ENCODE data around the gene NMNAT3. TPM values are rescaled to one million over a fixed set of nuclear protein-coding genes. Genes with fewer than 3 reads are reported as not detected.

Gene NMNAT3
- total RNA-seq, 1 experiment from 2014 or later = 1.3 TPM

DNA sequence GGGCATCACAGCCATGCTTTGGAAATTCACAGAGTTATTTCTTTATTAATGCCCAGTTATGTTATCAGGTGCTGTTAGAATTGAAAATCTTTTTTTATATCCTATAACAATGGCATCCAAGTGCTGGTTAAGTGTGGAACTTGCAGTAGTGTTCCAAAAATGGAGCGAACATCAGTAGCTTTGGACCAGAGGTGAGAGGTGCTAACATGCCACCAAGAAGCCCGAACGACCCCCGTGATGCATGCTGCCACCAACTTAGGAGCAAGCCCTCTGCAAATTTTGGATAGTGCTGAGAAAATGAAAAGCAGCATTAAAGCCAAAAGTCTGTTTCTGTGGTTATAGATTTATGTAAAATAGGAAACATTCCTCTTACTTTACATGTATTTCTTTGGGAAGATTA is 163.0 kb downstream of the NMNAT3 start:
- no peak overlapping the region for H2AFZ ChIP-seq (ENCODE audit: low read length)
- H3K27ac ChIP-seq (ENCODE audit: insufficient read length, low read depth, low read length) = no peak overlapping the region
- H3K4me1 ChIP-seq (ENCODE audit: insufficient read depth, low read length) = no peaks in the 10 kb centered on the region
- H3K18ac ChIP-seq (ENCODE audit: insufficient read length, low read depth, low read length) = no peak overlapping the region
- H3K23me2 ChIP-seq (ENCODE audit: insufficient read length, low read depth, low read length, poor library complexity, severe bottlenecking) = no peaks in the 10 kb centered on the region
- H3K36me3 Mint-ChIP-seq (ENCODE audit: insufficient read depth in 1 of 3, low read depth in 3 of 3) = no peaks in the 10 kb centered on the region; a peak in 1 of 7 replicates
- no peak overlapping the region for H2AK5ac ChIP-seq (ENCODE audit: insufficient read length, low read length)
- H3K56ac ChIP-seq (ENCODE audit: insufficient read length, low read depth, low read length) = no peak overlapping the region
- no peak overlapping the region for H4K5ac ChIP-seq (ENCODE audit: insufficient read length, low read depth, low read length)
- H3K4ac ChIP-seq (ENCODE audit: low read depth, low read length) = no peak overlapping the region
- H2BK12ac ChIP-seq (ENCODE audit: insufficient read length, low read depth, low read length) = no peak overlapping the region
- no CpG with 5 or more reads among the region's 4 CpGs for WGBS (ENCODE audit: extremely low coverage, insufficient read length, low lambda C conversion rate)
- H4K8ac ChIP-seq (replicated peaks; ENCODE audit: insufficient read length, low read depth, low read length) = no peak overlapping the region
- H2BK15ac ChIP-seq (ENCODE audit: low read depth, low read length) = no peak overlapping the region
- no peak overlapping the region for H3K27ac Mint-ChIP-seq
- no peak overlapping the region for H3K23ac ChIP-seq (ENCODE audit: insufficient read length, low read depth, low read length)
- no peak overlapping the region for H3T11ph ChIP-seq (ENCODE audit: low read length)
- TF ChIP-seq, protein P1, sequence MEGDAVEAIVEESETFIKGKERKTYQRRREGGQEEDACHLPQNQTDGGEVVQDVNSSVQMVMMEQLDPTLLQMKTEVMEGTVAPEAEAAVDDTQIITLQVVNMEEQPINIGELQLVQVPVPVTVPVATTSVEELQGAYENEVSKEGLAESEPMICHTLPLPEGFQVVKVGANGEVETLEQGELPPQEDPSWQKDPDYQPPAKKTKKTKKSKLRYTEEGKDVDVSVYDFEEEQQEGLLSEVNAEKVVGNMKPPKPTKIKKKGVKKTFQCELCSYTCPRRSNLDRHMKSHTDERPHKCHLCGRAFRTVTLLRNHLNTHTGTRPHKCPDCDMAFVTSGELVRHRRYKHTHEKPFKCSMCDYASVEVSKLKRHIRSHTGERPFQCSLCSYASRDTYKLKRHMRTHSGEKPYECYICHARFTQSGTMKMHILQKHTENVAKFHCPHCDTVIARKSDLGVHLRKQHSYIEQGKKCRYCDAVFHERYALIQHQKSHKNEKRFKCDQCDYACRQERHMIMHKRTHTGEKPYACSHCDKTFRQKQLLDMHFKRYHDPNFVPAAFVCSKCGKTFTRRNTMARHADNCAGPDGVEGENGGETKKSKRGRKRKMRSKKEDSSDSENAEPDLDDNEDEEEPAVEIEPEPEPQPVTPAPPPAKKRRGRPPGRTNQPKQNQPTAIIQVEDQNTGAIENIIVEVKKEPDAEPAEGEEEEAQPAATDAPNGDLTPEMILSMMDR (conservative IDR thresholded peaks at IDR 0.05) = no peak
- no peak overlapping the region for H3K4me3 Mint-ChIP-seq
- no peak overlapping the region for H3K4me2 ChIP-seq (ENCODE audit: insufficient read depth, insufficient read length, low read length)
- H3K79me1 ChIP-seq (ENCODE audit: insufficient read depth, low read depth, low read length, poor library complexity, severe bottlenecking) = no peaks in the 10 kb centered on the region
- no peak overlapping the region for H2BK5ac ChIP-seq (ENCODE audit: insufficient read length, low read length)
- H2BK120ac ChIP-seq (ENCODE audit: low read depth, low read length, poor library complexity, severe bottlenecking) = no peak overlapping the region
- no peak overlapping the region for H4K91ac ChIP-seq (ENCODE audit: insufficient read length, low read depth, low read length)
- no peaks in the 10 kb centered on the region; the same call in 1 of the 2 replicates for H3K27me3 ChIP-seq (ENCODE audit: insufficient read depth, low read length)
- H3K4me1 Mint-ChIP-seq = no peaks in the 10 kb centered on the region
- H3K9ac ChIP-seq (ENCODE audit: extremely low read depth, insufficient read length, low read length) = no peak overlapping the region
- no peak for DNase-seq
- H3K9me3 Mint-ChIP-seq = no peaks in the 10 kb centered on the region
- no peaks in the 10 kb centered on the region for H3K27me3 Mint-ChIP-seq (ENCODE audit: low read depth)
- H4K20me1 ChIP-seq (ENCODE audit: control insufficient read depth, insufficient read depth, insufficient read length) = no peaks in the 10 kb centered on the region
- no peak overlapping the region for H3K14ac ChIP-seq (ENCODE audit: insufficient read depth, low read length)
- no peaks in the 10 kb centered on the region for H3K9me3 ChIP-seq (ENCODE audit: control insufficient read depth, low read depth, low read length)
- no peak overlapping the region for H2BK20ac ChIP-seq (ENCODE audit: low read depth, low read length, poor library complexity, severe bottlenecking)
- H3K79me2 ChIP-seq (ENCODE audit: insufficient read depth, low read length) = no peaks in the 10 kb centered on the region

Other genes starting within 250 kb of the NMNAT3 start
- gene RBP2, start 201.5 kb downstream of the NMNAT3 start, total RNA-seq (2021) = not detected in 2 replicates
- 39.1 and 42.6 TPM in 2 replicates for gene RBP1, start 138.2 kb downstream of the NMNAT3 start, total RNA-seq (2021)